Endodermal cell (in vitro differentiated cells): ENCODE results near the gene IL6ST. TPM values are rescaled to one million over a fixed set of nuclear protein-coding genes. Genes with fewer than 3 reads are reported as not detected.

ENCODE experiments used
- DNase-seq: peaks from one replicate; pipeline ENCODE4 v3.0.0-alpha.2; 2017
- H3K27ac ChIP-seq: 2 replicates; pipeline ENCODE4 v1.5.1; 2013; ENCODE audit warnings: mild to moderate bottlenecking, low read depth, low read length, moderate library complexity
- H3K27me3 ChIP-seq: 2 replicates; pipeline ENCODE4 v1.6.1; 2013; ENCODE audit warnings: mild to moderate bottlenecking, low read length, moderate library complexity; ENCODE audit not compliant: insufficient read depth, control insufficient read depth, poor library complexity, severe bottlenecking
- H3K36me3 ChIP-seq: 2 replicates; pipeline ENCODE4 v1.7.0; 2013; ENCODE audit warnings: mild to moderate bottlenecking, low read length, moderate library complexity; ENCODE audit not compliant: control insufficient read depth, insufficient read depth
- H3K4me1 ChIP-seq: one replicate; pipeline ENCODE4 v1.7.0; 2013; ENCODE audit warnings: low read length; ENCODE audit not compliant: control insufficient read depth, insufficient read depth
- H3K4me3 ChIP-seq: 2 replicates; pipeline ENCODE4 v1.5.1; 2013; ENCODE audit warnings: mild to moderate bottlenecking, low read length, moderate library complexity
- H3K9ac ChIP-seq: 2 replicates; pipeline ENCODE4 v1.6.1; 2013; ENCODE audit warnings: mild to moderate bottlenecking, low read length, moderate library complexity; ENCODE audit not compliant: poor library complexity, severe bottlenecking; ENCODE audit errors: extremely low read depth
- H3K9me3 ChIP-seq: 2 replicates; pipeline ENCODE4 v1.6.1; 2013; ENCODE audit warnings: mild to moderate bottlenecking, low read length, moderate library complexity; ENCODE audit not compliant: control insufficient read depth
- H3K27ac Mint-ChIP-seq: 2 replicates; pipeline ENCODE4 v1.8.0; 2020; ENCODE audit warnings: mixed read lengths
- H3K27me3 Mint-ChIP-seq: 2 replicates; pipeline ENCODE4 v1.8.0; 2021; ENCODE audit warnings: mild to moderate bottlenecking, mixed read lengths; ENCODE audit not compliant: insufficient read depth
- H3K36me3 Mint-ChIP-seq: 2 replicates; pipeline ENCODE4 v1.8.0; 2020; ENCODE audit warnings: low read depth, mixed read lengths
- H3K4me1 Mint-ChIP-seq: 2 replicates; pipeline ENCODE4 v1.8.0; 2020; ENCODE audit warnings: mixed read lengths
- H3K4me3 Mint-ChIP-seq: 2 replicates; pipeline ENCODE4 v1.8.0; 2020; ENCODE audit warnings: mild to moderate bottlenecking, moderate library complexity, mixed read lengths
- H3K9me3 Mint-ChIP-seq: 2 replicates; pipeline ENCODE4 v1.8.0; 2020; ENCODE audit warnings: mild to moderate bottlenecking, mixed read lengths
- WGBS, 2 experiments: methylation state at CpG; one replicate each; pipeline versions ENCODE4 v1.1.5 to v1.1.7; 2013; ENCODE audit warnings: missing lambda C conversion rate in 2 of 2, mixed read lengths in 1 of 2; ENCODE audit not compliant: insufficient coverage in 1 of 2, insufficient read length in 1 of 2; 5-methylcytosine and 5-hydroxymethylcytosine counted together
- total RNA-seq, 2 donors: library from RNA; stranded (reverse); fragmentation: NEBNext Ultra II Directional in 1 of 2; extraction: Animal tissue kit (Norgen Biotek cat#: 25700) in 1 of 2; gene quantifications; 2 replicates in 1 of 2; 3 replicates in 1 of 2; pipeline ENCODE4 v1.2.1, GENCODE V29; 2021
- TF ChIP-seq, protein P1 (sequence below): fragments of 200-600 bp; sonication (generic); conservative IDR thresholded peaks from 2 replicates; pipeline ENCODE4 v1.5.0; 2021; ENCODE audit warnings: antibody characterized with exemption, mild to moderate bottlenecking

IL6ST gene
- total RNA-seq, 2 donors from 2014 or later = 26.3 to 30.4 TPM

DNA sequence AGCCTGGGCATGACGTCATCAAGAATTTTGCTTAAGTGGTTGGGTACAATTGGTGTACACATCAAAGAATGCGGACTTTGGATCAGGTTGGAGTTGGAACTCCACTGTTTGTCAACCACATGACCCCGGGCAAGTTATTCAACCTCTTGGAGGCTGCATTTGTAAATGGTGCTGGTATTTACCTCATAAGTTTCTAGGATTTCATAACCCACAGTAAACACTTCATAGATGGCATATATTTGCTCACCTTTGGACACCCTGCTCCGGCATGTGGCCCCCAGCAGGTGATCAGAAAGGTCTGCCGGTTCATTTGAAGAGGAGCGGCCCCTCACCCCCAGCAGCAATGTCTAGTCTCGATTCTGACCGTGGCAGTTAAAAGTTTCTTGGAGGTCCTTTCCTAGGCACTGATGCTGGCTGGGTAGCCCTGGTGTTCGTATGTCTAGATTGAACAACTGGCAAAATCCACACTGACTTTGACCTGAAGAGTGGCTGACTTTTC lies 60.6 kb downstream of the IL6ST start:
- Mint-ChIP-seq H3K36me3 (peaks cover 6% of the 10 kb centered on the region), H3K9me3 (no peaks in the 10 kb centered on the region), H3K27ac (no peak overlapping the region), H3K4me1 (no peaks in the 10 kb centered on the region), H3K27me3 (no peaks in the 10 kb centered on the region), H3K4me3 (no peak overlapping the region)
- H3K4me1 ChIP-seq = no peaks in the 10 kb centered on the region
- TF ChIP-seq, protein P1, sequence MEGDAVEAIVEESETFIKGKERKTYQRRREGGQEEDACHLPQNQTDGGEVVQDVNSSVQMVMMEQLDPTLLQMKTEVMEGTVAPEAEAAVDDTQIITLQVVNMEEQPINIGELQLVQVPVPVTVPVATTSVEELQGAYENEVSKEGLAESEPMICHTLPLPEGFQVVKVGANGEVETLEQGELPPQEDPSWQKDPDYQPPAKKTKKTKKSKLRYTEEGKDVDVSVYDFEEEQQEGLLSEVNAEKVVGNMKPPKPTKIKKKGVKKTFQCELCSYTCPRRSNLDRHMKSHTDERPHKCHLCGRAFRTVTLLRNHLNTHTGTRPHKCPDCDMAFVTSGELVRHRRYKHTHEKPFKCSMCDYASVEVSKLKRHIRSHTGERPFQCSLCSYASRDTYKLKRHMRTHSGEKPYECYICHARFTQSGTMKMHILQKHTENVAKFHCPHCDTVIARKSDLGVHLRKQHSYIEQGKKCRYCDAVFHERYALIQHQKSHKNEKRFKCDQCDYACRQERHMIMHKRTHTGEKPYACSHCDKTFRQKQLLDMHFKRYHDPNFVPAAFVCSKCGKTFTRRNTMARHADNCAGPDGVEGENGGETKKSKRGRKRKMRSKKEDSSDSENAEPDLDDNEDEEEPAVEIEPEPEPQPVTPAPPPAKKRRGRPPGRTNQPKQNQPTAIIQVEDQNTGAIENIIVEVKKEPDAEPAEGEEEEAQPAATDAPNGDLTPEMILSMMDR = no peak
- no peak for DNase-seq
- H3K27ac ChIP-seq = no peak overlapping the region
- no peak overlapping the region for H3K9ac ChIP-seq
- H3K9me3 ChIP-seq = no peaks in the 10 kb centered on the region
- H3K27me3 ChIP-seq = no peaks in the 10 kb centered on the region
- H3K36me3 ChIP-seq = peaks cover 27% of the 10 kb centered on the region
- no peak overlapping the region for H3K4me3 ChIP-seq
- 94 to 98% methylated on average over 7 to 9 of the region's 9 CpGs for WGBS, 2 experiments

DNA sequence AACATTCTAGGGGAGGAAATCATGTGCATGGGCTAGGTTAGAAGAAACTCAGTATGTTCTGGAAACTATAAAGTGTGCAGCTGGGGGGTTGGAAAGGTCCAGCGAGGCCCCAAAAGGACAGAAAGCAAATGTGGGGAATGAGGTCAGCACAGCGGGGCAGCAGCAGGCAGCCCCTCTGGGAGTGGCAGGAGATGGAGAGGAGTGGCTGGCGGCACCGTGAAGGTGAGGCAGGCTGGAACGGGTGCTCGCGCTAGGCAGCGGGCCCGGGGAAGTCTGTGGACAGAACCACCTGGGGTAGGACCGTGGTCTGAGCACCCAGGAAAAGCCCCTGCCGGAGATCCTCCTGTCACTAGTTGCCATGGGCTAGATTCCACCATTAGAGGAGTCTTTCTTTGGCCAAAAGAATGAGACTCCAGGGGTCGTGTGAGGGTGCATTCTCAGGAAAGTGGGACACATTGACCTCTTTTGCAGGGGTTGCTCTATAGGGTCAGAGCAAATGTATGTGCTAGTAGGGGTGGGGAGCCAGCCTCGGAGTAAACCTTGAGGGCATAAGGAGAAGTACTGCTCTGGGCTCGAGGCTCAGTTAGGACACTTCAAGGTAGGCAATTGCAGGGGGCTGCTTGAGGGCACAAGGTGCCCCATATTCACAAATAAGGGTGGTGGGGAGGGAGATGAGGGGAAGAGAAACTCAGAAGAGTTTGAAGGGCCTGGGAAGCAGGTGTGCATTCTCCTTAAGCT lies 61.2 kb downstream of the IL6ST start:
- Mint-ChIP-seq H3K27ac (no peak overlapping the region), H3K9me3 (no peaks in the 10 kb centered on the region), H3K27me3 (no peaks in the 10 kb centered on the region), H3K36me3 (no peaks in the 10 kb centered on the region), H3K4me1 (no peaks in the 10 kb centered on the region), H3K4me3 (no peak overlapping the region)
- WGBS, 2 experiments = 91 to 93% methylated on average over 14 of the region's 14 CpGs
- no peak overlapping the region for H3K9ac ChIP-seq
- H3K36me3 ChIP-seq = peaks cover 21% of the 10 kb centered on the region
- H3K27ac ChIP-seq = no peak overlapping the region
- no peak overlapping the region for H3K4me3 ChIP-seq
- no peak for DNase-seq
- H3K4me1 ChIP-seq = no peaks in the 10 kb centered on the region
- no peaks in the 10 kb centered on the region for H3K27me3 ChIP-seq
- H3K9me3 ChIP-seq = no peaks in the 10 kb centered on the region
- TF ChIP-seq, protein P1 = no peak

DNA sequence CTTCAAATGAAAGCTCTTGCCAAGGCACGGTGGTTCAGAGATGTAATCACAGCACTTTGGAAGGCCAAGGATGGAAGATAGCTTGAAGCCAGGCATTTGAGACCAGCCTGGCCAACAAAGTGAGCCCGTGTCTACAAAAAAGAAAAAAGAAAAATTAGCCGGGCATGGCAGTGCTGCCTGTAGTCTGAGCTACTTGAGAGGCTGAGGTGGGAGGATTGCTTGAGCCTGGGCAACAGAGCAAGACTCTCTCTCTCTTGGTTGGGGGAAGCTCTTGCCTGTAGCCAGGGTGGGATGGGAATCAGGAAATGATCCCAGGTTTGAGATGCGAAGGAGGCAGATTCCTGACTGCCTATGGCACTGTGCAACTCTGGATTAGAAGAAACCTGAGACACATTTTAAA lies 62.1 kb downstream of the IL6ST start:
- TF ChIP-seq, protein P1 = no peak
- Mint-ChIP-seq H3K27ac (no peak overlapping the region), H3K9me3 (no peaks in the 10 kb centered on the region), H3K27me3 (no peaks in the 10 kb centered on the region), H3K4me1 (no peaks in the 10 kb centered on the region), H3K4me3 (no peak overlapping the region), H3K36me3 (no peaks in the 10 kb centered on the region)
- peaks cover 13% of the 10 kb centered on the region for H3K36me3 ChIP-seq
- DNase-seq = no peak
- no peaks in the 10 kb centered on the region for H3K27me3 ChIP-seq
- no peaks in the 10 kb centered on the region for H3K4me1 ChIP-seq
- no peak overlapping the region for H3K9ac ChIP-seq
- H3K4me3 ChIP-seq = no peak overlapping the region
- no peaks in the 10 kb centered on the region for H3K9me3 ChIP-seq
- H3K27ac ChIP-seq = no peak overlapping the region
- WGBS, 2 experiments = 92 to 97% methylated on average over 3 to 4 of the region's 4 CpGs
